ENCODE measurements around the gene CHN2.

- TF ChIP-seq CTCF (IDR thresholded peaks at IDR 0.05): no peak
- TF ChIP-seq RAD21 (conservative IDR thresholded peaks at IDR 0.05 in 1 of 2, IDR thresholded peaks at IDR 0.05 in 1 of 2): no peak
- no peak for TF ChIP-seq RCOR1 (IDR thresholded peaks at IDR 0.05; ENCODE audit: low read depth, low read length)
- TF ChIP-seq ELK1 (IDR thresholded peaks at IDR 0.05; ENCODE audit: low read depth, low read length): no peak
- no peak for TF ChIP-seq KDM1A (IDR thresholded peaks at IDR 0.05; ENCODE audit: low read depth)
- TF ChIP-seq MAX (IDR thresholded peaks at IDR 0.05): no peak
- no peak for TF ChIP-seq MYC (IDR thresholded peaks at IDR 0.05; ENCODE audit: borderline replicate concordance, low read length)
- TF ChIP-seq CEBPB (IDR thresholded peaks at IDR 0.05): no peak
Measured at GRCh38 chr7:29326864-29327263, 132.3 kb downstream of the CHN2 start.

Measured in A549 (cell line).